NCI-H526 (cell line): ENCODE data around the gene SORBS2.
A peak's percentile ranks its signal among the peaks of the same experiment; 100 is the strongest.

Source experiments
- DNase-seq, 2 experiments: peaks; one replicate each; lab custom pipeline; 2025; lab: John Stamatoyannopoulos, UW

Gene SORBS2

GRCh38 chr4:185835336-185835735, 23.3 kb upstream of the SORBS2 start:
- no peak for DNase-seq

DNA sequence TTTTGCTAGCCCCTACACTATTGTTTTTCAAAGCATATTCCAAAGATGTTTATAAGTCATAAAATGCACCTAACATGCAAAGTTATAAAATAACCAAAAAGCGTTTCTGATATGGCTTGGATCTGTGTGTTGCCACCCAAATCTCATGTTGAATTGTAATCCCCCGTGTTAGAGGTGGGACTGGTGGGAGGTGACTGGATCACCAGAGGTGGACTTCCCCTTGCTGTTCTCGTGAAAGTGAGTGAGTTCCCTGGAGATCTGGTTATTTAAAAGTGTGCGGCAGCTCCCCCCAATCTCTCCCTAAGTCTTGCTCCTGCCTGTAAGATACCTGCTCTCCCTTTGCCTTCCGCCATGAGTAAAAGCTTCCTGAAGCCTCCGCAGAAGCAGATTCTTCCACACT, 22.8 kb upstream of the SORBS2 start:
- DNase-seq = no peak

DNA sequence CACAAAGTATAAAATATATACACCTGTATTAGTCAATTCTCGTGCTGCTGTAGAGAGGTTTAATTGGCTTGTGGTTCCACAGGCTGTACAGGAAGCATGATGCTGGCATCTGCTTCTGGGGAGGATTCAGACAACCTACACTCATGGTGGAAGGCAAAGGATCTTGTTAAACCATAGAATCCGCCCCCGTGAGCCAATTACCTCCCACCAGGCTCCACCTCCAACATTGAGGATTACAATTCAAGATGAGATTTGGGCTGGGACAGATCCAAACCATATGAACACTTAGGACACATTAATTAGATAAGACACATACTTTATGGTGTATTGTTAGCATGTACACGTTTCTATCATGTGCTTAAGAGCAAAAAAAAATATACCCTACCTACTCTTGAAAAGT, 22.1 kb upstream of the SORBS2 start:
- DNase-seq = no peak

DNA sequence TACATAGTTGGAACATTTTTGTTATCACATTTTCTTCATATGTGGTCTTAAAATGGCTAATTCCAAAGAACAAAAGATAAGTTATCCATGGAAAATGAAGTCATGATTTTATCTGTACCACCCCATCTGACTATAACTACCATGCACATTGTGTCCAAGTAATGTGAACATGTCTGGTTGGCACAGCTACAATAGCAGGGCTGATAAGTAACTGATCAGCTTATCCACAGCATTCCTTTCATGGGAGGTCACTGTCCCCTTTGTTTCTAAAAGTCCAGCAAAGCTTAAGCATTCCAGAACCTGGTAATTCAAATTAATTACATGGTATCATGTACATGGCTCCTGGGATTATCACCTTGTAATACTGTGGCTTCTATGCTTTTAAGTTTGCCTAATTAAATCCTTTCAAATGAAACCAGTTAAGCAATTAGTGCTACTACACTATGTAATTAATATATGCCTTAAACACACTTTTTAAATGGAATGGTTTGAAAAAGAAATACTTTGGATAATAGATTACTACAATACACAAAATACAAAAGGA, 21.1 kb upstream of the SORBS2 start:
- no peak for DNase-seq

- DNase-seq = no peak
Observed at GRCh38 chr4:185831125-185831815, 19.3 kb upstream of the SORBS2 start.

GRCh38 chr4:185830263-185830994, 18.4 kb upstream of the SORBS2 start:
- no peak for DNase-seq

- DNase-seq = no peak
Observed at GRCh38 chr4:185826381-185826780, 14.4 kb upstream of the SORBS2 start.

- no peak for DNase-seq
Observed at GRCh38 chr4:185825737-185826136, 13.7 kb upstream of the SORBS2 start.

GRCh38 chr4:185822791-185823190, 10.8 kb upstream of the SORBS2 start:
- DNase-seq = no peak

DNA sequence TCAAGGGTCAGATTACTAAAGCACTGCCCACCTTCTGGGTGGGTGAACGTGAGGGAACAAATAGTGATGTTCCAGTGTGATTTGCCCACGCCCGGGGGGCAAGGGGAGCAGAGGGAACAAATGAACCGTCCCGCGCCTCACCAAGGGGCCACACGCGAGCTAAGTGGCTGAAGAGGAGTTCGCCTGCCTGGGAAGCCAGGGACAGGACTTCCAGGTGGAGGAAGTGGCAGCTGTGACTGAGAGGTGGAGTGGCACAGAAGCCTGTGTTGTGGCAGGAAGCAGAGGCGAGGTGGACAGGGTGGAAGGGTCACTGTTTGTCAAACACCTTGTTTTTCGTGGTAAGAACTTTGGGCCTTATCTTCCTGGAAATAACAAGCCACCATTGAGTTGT, 9.0 kb upstream of the SORBS2 start:
- DNase-seq = no peak

DNA sequence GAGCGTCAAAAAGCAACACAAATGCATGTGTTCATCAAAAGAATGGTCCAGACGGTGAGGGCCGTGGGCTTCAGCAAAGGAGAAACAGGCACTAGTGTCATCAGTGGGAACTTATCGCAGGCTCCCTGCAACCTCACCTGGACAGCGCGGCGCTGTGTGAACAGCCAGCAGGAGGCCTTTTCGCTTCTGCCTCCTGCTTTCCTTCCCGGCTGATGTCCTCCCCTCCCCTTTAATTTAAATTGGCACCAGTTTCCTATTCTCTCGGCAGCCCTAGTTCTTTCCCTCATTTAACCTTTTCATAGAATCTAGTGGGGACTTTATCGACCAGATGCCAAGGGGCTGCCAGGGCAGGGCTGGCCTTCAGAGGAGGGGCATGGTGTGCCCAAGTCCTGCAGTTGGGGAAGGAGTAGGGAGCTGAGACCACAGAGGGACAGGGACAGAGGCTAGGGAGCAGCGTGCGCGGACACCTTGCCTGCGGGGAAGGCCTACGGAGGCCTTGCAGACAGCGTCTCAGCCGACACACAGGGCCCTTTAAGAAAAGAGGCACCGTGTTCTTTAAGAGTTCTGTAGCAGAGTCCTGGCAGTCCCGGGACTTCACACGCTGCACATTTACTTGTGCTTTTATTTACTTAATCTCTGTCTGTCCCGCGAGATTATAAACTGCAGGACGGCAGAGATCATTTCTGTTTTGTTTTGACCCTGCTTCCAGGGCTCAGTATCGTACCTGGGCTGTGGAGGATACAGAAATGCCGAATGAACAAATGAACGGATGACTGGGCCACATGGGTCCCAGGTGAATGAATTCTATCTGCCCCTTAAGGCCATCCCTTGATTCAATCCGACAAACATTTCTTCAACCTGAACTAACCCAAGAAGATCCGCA, 8.4 kb upstream of the SORBS2 start:
- DNase-seq = peak; percentile 23 to 64

GRCh38 chr4:185819144-185819543, 7.2 kb upstream of the SORBS2 start:
- no peak for DNase-seq

DNA sequence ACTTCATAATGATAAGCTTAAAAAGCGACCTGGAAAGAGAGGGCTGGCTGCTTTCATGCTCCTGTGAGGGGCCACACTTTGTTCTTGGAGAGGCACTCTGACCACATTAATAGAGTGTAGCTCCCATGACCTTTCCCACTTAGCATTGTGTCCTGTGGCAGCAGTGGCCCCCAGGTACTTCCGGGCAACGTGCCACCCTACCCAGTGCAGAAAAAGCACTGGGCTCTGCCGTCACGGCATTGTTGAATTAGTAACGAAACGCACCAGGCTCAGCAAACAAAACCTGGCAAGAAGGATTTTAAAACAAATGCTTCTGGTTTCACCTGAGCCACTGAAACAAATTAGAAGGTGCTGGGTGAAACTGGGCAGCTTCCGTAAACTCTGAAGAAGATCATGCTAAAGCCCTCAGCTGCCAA, 5.4 kb upstream of the SORBS2 start:
- DNase-seq = peak in 1 of 2 experiments; percentile 46

DNA sequence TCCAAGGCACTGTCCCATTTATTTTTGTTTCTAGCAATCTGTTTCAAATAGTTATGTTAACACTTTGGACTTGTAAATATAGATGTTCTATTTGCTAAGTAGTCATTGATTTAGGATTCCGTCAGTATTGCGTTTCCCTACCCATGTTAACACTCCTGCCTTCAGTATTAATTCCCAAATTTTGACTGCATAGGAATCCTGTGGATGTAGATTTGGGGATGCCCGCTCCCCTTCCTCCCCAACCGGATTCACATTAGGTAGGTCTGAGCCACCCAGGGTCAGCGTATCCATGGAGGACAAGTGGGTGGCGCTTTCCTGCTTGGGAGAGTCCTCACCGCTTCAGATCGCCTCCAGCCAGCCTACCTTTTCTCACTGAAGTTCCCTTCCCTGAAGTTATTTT, 1.1 kb upstream of the SORBS2 start:
- DNase-seq = peak in 1 of 2 experiments; percentile 2

- DNase-seq = peak; percentile 41 to 50
Observed at GRCh38 chr4:185810746-185811508, 1.1 kb downstream of the SORBS2 start.

- peak in 1 of 2 experiments; percentile 13 for DNase-seq
Observed at GRCh38 chr4:185809533-185810071, 2.4 kb downstream of the SORBS2 start.

- no peak for DNase-seq
Observed at GRCh38 chr4:185809121-185809520, 2.9 kb downstream of the SORBS2 start.

DNA sequence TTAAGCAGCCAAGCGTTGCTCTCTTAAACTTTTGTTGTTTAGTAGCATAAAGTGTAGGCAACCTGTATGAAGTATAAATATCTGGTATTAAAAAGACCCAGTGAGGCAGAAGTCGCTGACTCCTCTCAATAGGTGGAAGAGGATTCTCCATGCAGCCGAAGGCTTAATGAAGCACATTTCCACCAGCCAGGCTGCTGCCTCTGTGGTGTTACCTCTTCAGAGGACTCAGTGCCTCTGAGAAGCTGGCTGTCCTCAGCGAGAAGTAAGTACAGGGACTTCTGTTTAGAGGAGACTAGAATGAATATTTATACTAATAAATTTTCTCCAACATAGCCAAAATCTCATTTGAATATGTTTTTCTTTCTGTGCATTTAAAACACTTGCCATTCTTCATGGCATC, 6.0 kb downstream of the SORBS2 start:
- no peak for DNase-seq

DNA sequence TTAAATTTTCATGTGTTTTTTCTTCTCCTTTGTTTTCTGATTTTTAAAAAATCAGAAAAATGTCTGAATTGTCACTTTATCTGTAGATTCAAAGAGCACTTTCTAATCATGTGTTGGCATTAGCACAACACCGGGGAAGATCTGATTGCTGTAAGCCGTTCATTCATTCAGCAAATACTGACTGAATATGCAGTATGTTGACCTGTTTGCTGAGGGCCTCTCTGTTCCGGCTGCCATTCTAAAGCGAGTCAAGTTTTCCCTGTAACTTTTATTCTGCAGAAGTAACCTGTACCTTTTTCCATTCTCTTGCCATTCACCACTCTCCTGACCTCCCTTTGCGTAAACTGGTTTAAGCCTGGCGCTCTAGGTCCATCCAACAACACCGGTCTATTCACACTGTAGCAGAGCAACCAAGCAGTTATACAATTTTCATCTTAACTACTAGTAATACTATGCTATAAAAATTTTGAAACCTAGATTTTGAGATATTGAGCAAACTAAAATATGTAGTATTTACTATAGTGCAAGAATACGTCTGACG, 6.7 kb downstream of the SORBS2 start:
- DNase-seq = no peak

DNA sequence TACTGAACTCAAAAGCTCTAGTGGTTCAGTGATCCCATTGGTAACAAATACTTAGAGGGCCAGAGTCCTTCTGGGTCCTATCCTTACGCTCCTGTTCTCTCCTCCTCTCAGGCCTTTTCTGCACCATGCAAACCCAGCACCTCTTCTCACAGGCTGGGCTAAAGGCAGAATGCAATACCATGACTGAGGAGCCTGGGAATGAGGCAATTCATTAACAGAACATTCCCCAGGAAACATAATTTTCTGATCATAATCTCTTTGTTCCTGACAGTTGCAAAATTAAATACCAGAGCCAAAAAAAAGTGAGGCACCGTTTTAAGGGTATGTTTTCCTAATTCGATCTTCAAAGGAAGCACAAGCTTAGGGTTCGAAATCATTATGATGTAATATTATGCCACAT, 9.0 kb downstream of the SORBS2 start:
- DNase-seq = no peak

DNA sequence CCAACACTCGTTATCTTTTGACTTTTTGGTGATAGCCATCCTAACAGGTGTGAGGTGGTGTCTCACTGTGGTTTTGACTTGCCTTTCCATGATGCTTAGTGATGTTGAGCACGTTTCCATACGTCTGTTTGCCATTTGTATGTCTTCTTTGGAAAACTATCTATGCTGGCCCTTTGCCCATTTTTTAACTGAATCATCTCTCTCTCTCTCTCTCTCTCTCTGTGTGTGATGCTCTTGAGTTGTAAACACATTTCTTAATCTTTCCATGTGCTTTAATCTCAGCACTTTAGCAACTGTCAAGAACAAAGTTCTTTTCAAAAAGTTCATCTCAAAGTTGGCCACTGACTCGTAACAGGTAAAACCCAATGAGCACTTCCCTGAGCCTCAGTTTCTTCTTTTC, 10.5 kb downstream of the SORBS2 start:
- DNase-seq = no peak
